Adrenal gland (tissue), 12 donors: ENCODE data around the gene STOML1. TPM values are rescaled to one million over a fixed set of nuclear protein-coding genes. Genes with fewer than 3 reads are reported as not detected.

Experiments
- DNase-seq, 7 donors: peaks; one replicate each; pipeline ENCODE4 v3.0.0-alpha.2; 2019 to 2020
- H3K27ac ChIP-seq, 5 donors: fragments of 200-600 bp; sonication (generic) in 4 of 5; 1 replicate in 3 of 5; 2 replicates in 2 of 5; pipeline versions ENCODE4 v1.5.1 to v1.8.0; 2016 to 2020; ENCODE audit warnings: mild to moderate bottlenecking in 1 of 5
- H3K27me3 ChIP-seq: fragments of 200-600 bp; 2 replicates; pipeline ENCODE4 v1.8.0; 2021
- H3K36me3 ChIP-seq, 2 donors: fragments of 200-600 bp; replicated peaks in 1 of 2; 1 replicate in 1 of 2; 2 replicates in 1 of 2; pipeline versions ENCODE4 v1.5.1 to v1.8.0; 2018 to 2022
- H3K4me1 ChIP-seq, 2 donors: fragments of 200-600 bp; replicated peaks in 1 of 2; 1 replicate in 1 of 2; 2 replicates in 1 of 2; pipeline versions ENCODE4 v1.5.1 to v1.8.0; 2018 to 2021
- H3K4me3 ChIP-seq, 4 donors: fragments of 200-600 bp; sonication (generic) in 3 of 4; one replicate each; pipeline ENCODE4 v1.5.1; 2016 to 2018
- H3K9me3 ChIP-seq, 3 donors: fragments of 200-600 bp; sonication (generic) in 1 of 3; replicated peaks in 1 of 3; 1 replicate in 2 of 3; 2 replicates in 1 of 3; pipeline versions ENCODE4 v1.5.1 to v1.8.0; 2016 to 2021
- CTCF ChIP-seq, 6 experiments: fragments of 450-650 bp in 4 of 6; fragments of 200-600 bp in 2 of 6; sonication (generic) in 1 of 6; IDR thresholded peaks; 1 replicate in 5 of 6; 2 replicates in 1 of 6; pipeline versions ENCODE4 v1.5.1 to v1.8.0; 2016 to 2021; ENCODE audit warnings: antibody characterized with exemption in 6 of 6, mild to moderate bottlenecking in 2 of 6, moderate library complexity in 1 of 6
- POLR2A ChIP-seq, 2 donors: fragments of 450-650 bp; IDR thresholded peaks; one replicate each; pipeline ENCODE4 v1.6.1; 2017; ENCODE audit warnings: antibody characterized with exemption in 2 of 2, mild to moderate bottlenecking in 2 of 2, moderate library complexity in 1 of 2
- WGBS, 4 donors: extraction: QIAGEN DNeasy Blood & Tissue Kit in 2 of 4; methylation state at CpG; one replicate each; pipeline versions ENCODE4 v1.1.5 to v1.1.7; 2013 to 2017; 5-methylcytosine and 5-hydroxymethylcytosine counted together
- intact Hi-C, 2 donors: fragments of 100-400 bp; cut with DNase I; formaldehyde crosslinking; loops; one replicate each; pipeline versions ENCODE4 v1.14.1 to v1.15.0; 2022 to 2023
- polyA plus RNA-seq, 3 donors: library from polyadenylated mRNA; stranded (reverse); fragments of 200-250 nt in 2 of 3; fragments of 350-450 nt in 1 of 3; fragmentation: Illumina TruSeq in 1 of 3; extraction: RNeasy Lipid Tissue Mini Kit (QIAGEN cat#74804) in 1 of 3; gene quantifications; one replicate each; pipeline ENCODE4 v1.2.3, GENCODE V29; 2013 to 2014
- total RNA-seq, 9 donors: library from RNA; depleted of rRNA in 4 of 9; stranded (reverse); fragments of >200 nt in 4 of 9; fragments of 120-200 nt in 1 of 9; fragmentation: NEBNext Ultra II Directional in 1 of 9; extraction: Animal tissue kit (Norgen Biotek cat#: 25700) in 1 of 9; gene quantifications; one replicate each; pipeline versions ENCODE4 v1.1.0 to v1.2.4, GENCODE V29; 2013 to 2023
- donor health status: healthy with polysubstance abuse.
- donor health status: Bipolar disorder and iron deficiency.
- donor health status: DM: yes; HTN: yes; CAD: no.
- donor health status: DM: no; HTN: no; CAD: no.
- donor health status: DM: no; HTN: no; CAD: no.
- donor health status: DM: yes; HTN: yes; CAD: no.

Gene STOML1
- total and polyA plus RNA-seq, 12 donors: 8.6 to 92.2 (median 29.6) TPM

- no peak overlapping the region for H3K4me3 ChIP-seq
- WGBS, 4 donors: 65 to 84% (median 70%) methylated on average over 7 to 8 of the region's 8 CpGs
- no peak for DNase-seq
- peaks cover 6 to 19% of the 10 kb centered on the region in 2 donors for H3K4me1 ChIP-seq
- TF ChIP-seq POLR2A (IDR thresholded peaks at IDR 0.05) (no peak), CTCF (IDR thresholded peaks at IDR 0.05) (no peak)
- intact Hi-C loops: no loop called here
- H3K36me3 ChIP-seq: no peaks in the 10 kb centered on the region
- no peaks in the 10 kb centered on the region for H3K9me3 ChIP-seq
- H3K27ac ChIP-seq: peak overlapping the region in 2 of 5 donors; percentile 17 to 66
- peaks cover 5% of the 10 kb centered on the region for H3K27me3 ChIP-seq
These were observed 61.7 kb downstream of the STOML1 start for GRCh38 chr15:73930371-73930770.

GRCh38 chr15:73928971-73929627 lies 63.0 kb downstream of the STOML1 start:
- TF ChIP-seq POLR2A (IDR thresholded peaks at IDR 0.05) (no peak), CTCF (IDR thresholded peaks at IDR 0.05) (no peak)
- Histone ChIP-seq H3K4me3 (no peak overlapping the region), H3K27ac (no peak overlapping the region), H3K36me3 (no peaks in the 10 kb centered on the region), H3K27me3 (peaks cover 5% of the 10 kb centered on the region), H3K9me3 (no peaks in the 10 kb centered on the region), H3K4me1 (peaks cover 7 to 26% of the 10 kb centered on the region in 2 donors)
- WGBS, 4 donors: 50 to 74% (median 69%) methylated on average over 3 to 5 of the region's 5 CpGs
- DNase-seq: no peak
- intact Hi-C loops: no loop called here

Other genes with a start within 250 kb of the STOML1 start
- gene INSYN1, start 238.9 kb downstream of the STOML1 start, total RNA-seq: 1 to 10 TPM; 1.6 to 6.1 (median 3.6) TPM
- gene INSYN1, start 238.9 kb downstream of the STOML1 start, polyA plus RNA-seq: 10 to 100 TPM in 2 of 3 donors, under 1 TPM in 1; 0.68 to 19.5 (median 10.3) TPM
- not detected for gene TBC1D21, start 118.7 kb downstream of the STOML1 start, total RNA-seq
- gene TBC1D21, start 118.7 kb downstream of the STOML1 start, polyA plus RNA-seq: not detected
- gene LOXL1, start 65.8 kb downstream of the STOML1 start, total RNA-seq: 10 to 100 TPM in 4 of 9 donors, 1 to 10 TPM in 5; 5.3 to 31.7 (median 8.5) TPM
- gene LOXL1, start 65.8 kb downstream of the STOML1 start, polyA plus RNA-seq: 10 to 100 TPM in 2 of 3 donors, 1 to 10 TPM in 1; 8.0 to 58.0 (median 22.5) TPM
- 100 to 1,000 TPM in 1 of 9 donors, 10 to 100 TPM in 7, 1 to 10 TPM in 1; 7.0 to 103 (median 63.9) TPM for gene PML, start 2.4 kb upstream of the STOML1 start, total RNA-seq
- gene PML, start 2.4 kb upstream of the STOML1 start, polyA plus RNA-seq: 10 to 100 TPM; 10.5 to 44.1 (median 37.0) TPM
- gene GOLGA6A, start 90.3 kb upstream of the STOML1 start, total RNA-seq: under 1 TPM in 1 of 9 donors, not detected in 8; 0.44 TPM
- under 1 TPM in 1 of 3 donors, not detected in 2; 0.03 TPM for gene GOLGA6A, start 90.3 kb upstream of the STOML1 start, polyA plus RNA-seq
- gene ISLR2, start 138.3 kb upstream of the STOML1 start, total RNA-seq: 1 to 10 TPM in 2 of 9 donors, under 1 TPM in 6, not detected in 1; 0.13 to 2.6 (median 0.56) TPM
- under 1 TPM; 0.24 to 0.48 (median 0.27) TPM for gene ISLR2, start 138.3 kb upstream of the STOML1 start, polyA plus RNA-seq
- gene ISLR, start 181.4 kb upstream of the STOML1 start, total RNA-seq: 10 to 100 TPM in 7 of 9 donors, 1 to 10 TPM in 2; 7.9 to 63.4 (median 31.1) TPM
- gene ISLR, start 181.4 kb upstream of the STOML1 start, polyA plus RNA-seq: 10 to 100 TPM in 2 of 3 donors, 1 to 10 TPM in 1; 6.1 to 26.3 (median 19.2) TPM
- 10 to 100 TPM in 1 of 9 donors, 1 to 10 TPM in 4, under 1 TPM in 2, not detected in 2; 0.22 to 12.6 (median 3.1) TPM for gene STRA6, start 210.5 kb upstream of the STOML1 start, total RNA-seq
- gene STRA6, start 210.5 kb upstream of the STOML1 start, polyA plus RNA-seq: 10 to 100 TPM in 1 of 3 donors, 1 to 10 TPM in 2; 1.2 to 11.7 (median 9.4) TPM
- 1 to 10 TPM in 1 of 9 donors, under 1 TPM in 5, not detected in 3; 0.11 to 1.1 (median 0.22) TPM for gene CCDC33, start 244.0 kb upstream of the STOML1 start, total RNA-seq
- gene CCDC33, start 244.0 kb upstream of the STOML1 start, polyA plus RNA-seq: under 1 TPM; 0.30 to 0.48 (median 0.42) TPM